Fibroblast of lung (primary cell): ENCODE data around the gene RETSAT.

Experiments
- CTCF ChIP-seq, 2 donors: IDR thresholded peaks in 1 of 2; conservative IDR thresholded peaks in 1 of 2; 1 replicate in 1 of 2; 2 replicates in 1 of 2; pipeline ENCODE4 v1.5.1; 2011 to 2012; ENCODE audit warnings: low read length in 2 of 2, control low read depth in 1 of 2, inconsistent platforms in 1 of 2, low read depth in 1 of 2, mild to moderate bottlenecking in 1 of 2
- EZH2 ChIP-seq: IDR thresholded peaks from 2 replicates; pipeline ENCODE4 v1.5.1; 2012; ENCODE audit warnings: low read length, control low read depth, mild to moderate bottlenecking; ENCODE audit errors: missing control alignments

GRCh38 chr2:85371045-85371444 lies 16.7 kb upstream of the RETSAT start:
- TF ChIP-seq CTCF (conservative IDR thresholded peaks at IDR 0.05 in 1 of 2, IDR thresholded peaks at IDR 0.05 in 1 of 2; ENCODE audit: low read depth in 1 of 2, low read length in 2 of 2), result no peak
- TF ChIP-seq EZH2, result no peak
